Mesendoderm (in vitro differentiated cells): ENCODE results near the gene MT4.

Experiments
- DNase-seq: peaks from one replicate; pipeline ENCODE4 v3.0.0; 2013
- H2AK5ac ChIP-seq: 2 replicates; pipeline ENCODE4 v1.6.1; 2013; ENCODE audit warnings: low read length, inconsistent platforms
- H2BK120ac ChIP-seq: 2 replicates; pipeline ENCODE4 v1.6.1; 2013; ENCODE audit warnings: low read depth, mild to moderate bottlenecking, low read length, moderate library complexity, mixed read lengths
- H2BK15ac ChIP-seq: replicated peaks from 2 replicates; pipeline ENCODE4 v1.6.1; 2013; ENCODE audit warnings: low read depth, mild to moderate bottlenecking, moderate library complexity
- H2BK5ac ChIP-seq: 2 replicates; pipeline ENCODE4 v1.6.1; 2013; ENCODE audit warnings: low read length, inconsistent platforms
- H3K18ac ChIP-seq: 2 replicates; pipeline ENCODE4 v1.6.1; 2013; ENCODE audit warnings: mild to moderate bottlenecking, low read length, mixed read lengths
- H3K23ac ChIP-seq: one replicate; pipeline ENCODE4 v1.6.1; 2013; ENCODE audit warnings: low read length
- H3K27ac ChIP-seq: 2 replicates; pipeline ENCODE4 v1.5.1; 2013; ENCODE audit warnings: low read depth, mild to moderate bottlenecking, inconsistent platforms, low read length, moderate library complexity
- H3K27me3 ChIP-seq: 2 replicates; pipeline ENCODE4 v1.6.1; 2013; ENCODE audit warnings: low read length, control low read depth, mild to moderate bottlenecking, inconsistent platforms; ENCODE audit not compliant: insufficient read depth, poor library complexity
- H3K36me3 ChIP-seq: 2 replicates; pipeline ENCODE4 v1.6.1; 2013; ENCODE audit warnings: low read length, inconsistent platforms; ENCODE audit not compliant: control insufficient read depth, insufficient read depth
- H3K4ac ChIP-seq: one replicate; pipeline ENCODE4 v1.6.1; 2013; ENCODE audit warnings: low read depth, mild to moderate bottlenecking, low read length, moderate library complexity
- H3K4me1 ChIP-seq: 2 replicates; pipeline ENCODE4 v1.6.1; 2013; ENCODE audit warnings: low read depth, low read length, inconsistent platforms; ENCODE audit not compliant: control insufficient read depth
- H3K4me2 ChIP-seq: 2 replicates; pipeline ENCODE4 v1.6.1; 2013; ENCODE audit warnings: low read length
- H3K4me3 ChIP-seq: 2 replicates; pipeline ENCODE4 v1.5.1; 2013; ENCODE audit warnings: mild to moderate bottlenecking, low read length
- H3K56ac ChIP-seq: one replicate; pipeline ENCODE4 v1.6.1; 2013; ENCODE audit warnings: low read length
- H3K79me1 ChIP-seq: 2 replicates; pipeline ENCODE4 v1.6.1; 2013; ENCODE audit warnings: low read length, inconsistent platforms
- H3K79me2 ChIP-seq: 2 replicates; pipeline ENCODE4 v1.6.1; 2013; ENCODE audit warnings: mild to moderate bottlenecking, low read length; ENCODE audit not compliant: control insufficient read depth, insufficient read depth
- H3K9ac ChIP-seq: 2 replicates; pipeline ENCODE4 v1.6.1; 2013; ENCODE audit warnings: low read length, inconsistent platforms
- H4K5ac ChIP-seq: one replicate; pipeline ENCODE4 v1.6.1; 2013; ENCODE audit warnings: low read length
- H4K8ac ChIP-seq: one replicate; pipeline ENCODE4 v1.6.1; 2013; ENCODE audit warnings: low read depth, mild to moderate bottlenecking, control low read depth, low read length, moderate library complexity
- WGBS: extraction: QIAGEN DNeasy Blood & Tissue Kit; methylation state at CpG from one replicate; pipeline ENCODE4 v1.1.7; 2013; ENCODE audit warnings: low lambda C conversion rate, missing lambda C conversion rate; ENCODE audit not compliant: insufficient coverage; ENCODE audit errors: extremely low coverage; 5-methylcytosine and 5-hydroxymethylcytosine counted together

MT4 gene

GRCh38 chr16:56539656-56540055 is 25.2 kb upstream of the MT4 start:
- H3K23ac ChIP-seq: no peak overlapping the region
- DNase-seq: no peak
- H3K18ac ChIP-seq: no peak overlapping the region
- H2BK120ac ChIP-seq: no peak overlapping the region
- no peak overlapping the region for H3K27ac ChIP-seq
- no peaks in the 10 kb centered on the region for H3K4me1 ChIP-seq
- no peak overlapping the region for H3K4me3 ChIP-seq
- H2AK5ac ChIP-seq: no peak overlapping the region
- H2BK5ac ChIP-seq: no peak overlapping the region
- no peak overlapping the region for H4K8ac ChIP-seq
- H4K5ac ChIP-seq: no peak overlapping the region
- no peaks in the 10 kb centered on the region for H3K79me2 ChIP-seq
- H3K9ac ChIP-seq: no peak overlapping the region
- H3K56ac ChIP-seq: no peak overlapping the region
- H3K4ac ChIP-seq: no peak overlapping the region
- no peaks in the 10 kb centered on the region for H3K36me3 ChIP-seq
- H3K4me2 ChIP-seq: no peak overlapping the region
- no CpG with 5 or more reads among the region's 4 CpGs for WGBS
- no peak overlapping the region for H2BK15ac ChIP-seq
- no peaks in the 10 kb centered on the region for H3K27me3 ChIP-seq
- H3K79me1 ChIP-seq: no peaks in the 10 kb centered on the region

- Histone ChIP-seq H3K79me2 (no peaks in the 10 kb centered on the region), H3K4me3 (no peak overlapping the region), H2AK5ac (no peak overlapping the region), H3K36me3 (no peaks in the 10 kb centered on the region), H3K4me2 (no peak overlapping the region), H4K5ac (no peak overlapping the region), H3K27ac (no peak overlapping the region), H3K79me1 (no peaks in the 10 kb centered on the region), H3K27me3 (no peaks in the 10 kb centered on the region), H3K4ac (no peak overlapping the region), H3K23ac (no peak overlapping the region), H3K56ac (no peak overlapping the region), H2BK5ac (no peak overlapping the region), H3K18ac (no peak overlapping the region), H3K9ac (no peak overlapping the region), H3K4me1 (no peaks in the 10 kb centered on the region), H4K8ac (no peak overlapping the region), H2BK120ac (no peak overlapping the region), H2BK15ac (no peak overlapping the region)
- no CpG with 5 or more reads among the region's 2 CpGs for WGBS
- no peak for DNase-seq
These were observed 22.8 kb upstream of the MT4 start for GRCh38 chr16:56542039-56542438.

- Histone ChIP-seq H3K4me3 (no peak overlapping the region), H4K5ac (no peak overlapping the region), H2BK5ac (no peak overlapping the region), H3K9ac (no peak overlapping the region), H3K4me1 (no peaks in the 10 kb centered on the region), H3K27me3 (no peaks in the 10 kb centered on the region), H3K79me2 (no peaks in the 10 kb centered on the region), H4K8ac (no peak overlapping the region), H3K18ac (no peak overlapping the region), H2BK15ac (no peak overlapping the region), H3K36me3 (no peaks in the 10 kb centered on the region), H3K4me2 (no peak overlapping the region), H3K56ac (no peak overlapping the region), H2AK5ac (no peak overlapping the region), H3K4ac (no peak overlapping the region), H3K27ac (no peak overlapping the region), H3K79me1 (no peaks in the 10 kb centered on the region), H2BK120ac (no peak overlapping the region), H3K23ac (no peak overlapping the region)
- WGBS: no CpG with 5 or more reads among the region's 12 CpGs
- DNase-seq: peak; percentile 37
These were observed 17.5 kb upstream of the MT4 start for GRCh38 chr16:56547120-56547948.

- no peak overlapping the region for H2BK15ac ChIP-seq
- no peak overlapping the region for H3K27ac ChIP-seq
- WGBS: no CpG with 5 or more reads among the region's 4 CpGs
- H4K5ac ChIP-seq: no peak overlapping the region
- H3K79me2 ChIP-seq: no peaks in the 10 kb centered on the region
- H4K8ac ChIP-seq: no peak overlapping the region
- no peaks in the 10 kb centered on the region for H3K27me3 ChIP-seq
- H2BK120ac ChIP-seq: no peak overlapping the region
- H3K18ac ChIP-seq: no peak overlapping the region
- no peak overlapping the region for H2AK5ac ChIP-seq
- no peak overlapping the region for H3K56ac ChIP-seq
- H3K4ac ChIP-seq: no peak overlapping the region
- no peak overlapping the region for H2BK5ac ChIP-seq
- no peaks in the 10 kb centered on the region for H3K79me1 ChIP-seq
- no peak overlapping the region for H3K4me3 ChIP-seq
- no peak for DNase-seq
- H3K4me2 ChIP-seq: no peak overlapping the region
- H3K4me1 ChIP-seq: no peaks in the 10 kb centered on the region
- H3K9ac ChIP-seq: no peak overlapping the region
- no peak overlapping the region for H3K23ac ChIP-seq
- no peaks in the 10 kb centered on the region for H3K36me3 ChIP-seq
These were observed 16.8 kb upstream of the MT4 start for GRCh38 chr16:56547949-56548567.

GRCh38 chr16:56549161-56549560 is 15.7 kb upstream of the MT4 start:
- Histone ChIP-seq H4K8ac (no peak overlapping the region), H2BK15ac (no peak overlapping the region), H3K23ac (no peak overlapping the region), H3K18ac (no peak overlapping the region), H2BK120ac (no peak overlapping the region), H3K36me3 (no peaks in the 10 kb centered on the region), H3K4me1 (no peaks in the 10 kb centered on the region), H3K79me1 (no peaks in the 10 kb centered on the region), H3K27me3 (no peaks in the 10 kb centered on the region), H4K5ac (no peak overlapping the region), H3K79me2 (no peaks in the 10 kb centered on the region), H2BK5ac (no peak overlapping the region), H3K4me3 (no peak overlapping the region), H2AK5ac (no peak overlapping the region), H3K9ac (no peak overlapping the region), H3K4me2 (no peak overlapping the region), H3K4ac (no peak overlapping the region), H3K56ac (no peak overlapping the region), H3K27ac (no peak overlapping the region)
- DNase-seq: no peak
